Measurements from ENCODE around the gene STARD9. TPM values are rescaled to one million over a fixed set of nuclear protein-coding genes. Genes with fewer than 3 reads are reported as not detected.

STARD9 gene
- polyA plus RNA-seq = 0.17 and 0.27 TPM in 2 replicates

GRCh38 chr15:42575188-42576039, at the start of gene STARD9:
Gene STARD9, plus strand, starts transcription at chr15:42575606. Its CDS starts 110 bp downstream, at chr15:42575716.

GRCh38 chr15:42548249-42549031, 27.0 kb upstream of the STARD9 start, which contains the start of the genes HAUS2 and LRRC57:
Gene HAUS2, plus strand, starts transcription at chr15:42548838. Its CDS starts 35 bp downstream, at chr15:42548873.
Gene LRRC57, minus strand, starts transcription at chr15:42548793. Its CDS starts 359 bp downstream, at chr15:42548434.

GRCh38 chr15:42736793-42737528, 161.6 kb downstream of the STARD9 start, which contains the start of gene CDAN1:
Gene CDAN1, minus strand, starts transcription at chr15:42737128. Its CDS starts 26 bp downstream, at chr15:42737102.

Other genes with a start within 250 kb of the STARD9 start
- gene CAPN3, start 216.1 kb upstream of the STARD9 start, polyA plus RNA-seq = 1.1 and 1.5 TPM in 2 replicates
- 20.3 and 28.7 TPM in 2 replicates for gene ZNF106, start 84.5 kb upstream of the STARD9 start, polyA plus RNA-seq
- gene SNAP23, start 80.0 kb upstream of the STARD9 start, polyA plus RNA-seq = 9.2 and 10.6 TPM in 2 replicates
- 2.0 and 4.2 TPM in 2 replicates for gene LRRC57, start 26.8 kb upstream of the STARD9 start, polyA plus RNA-seq
- gene HAUS2, start 26.8 kb upstream of the STARD9 start, polyA plus RNA-seq = 28.5 and 36.6 TPM in 2 replicates
- gene CDAN1, start 161.5 kb downstream of the STARD9 start, polyA plus RNA-seq = 0.27 and 2.2 TPM in 2 replicates

All from Purkinje cell (primary cell).